ENCODE results near the gene NLRC5. TPM values are rescaled to one million over a fixed set of nuclear protein-coding genes. Genes with fewer than 3 reads are reported as not detected.

The NLRC5 gene
- total and polyA plus RNA-seq, 9 of the 15 experiments (the other 6 are each of a cell fraction or from before 2014, with no cell fraction given) = 0.59 to 0.71 TPM; not detected in 7

- TF ChIP-seq CBX1 (IDR thresholded peaks at IDR 0.05; ENCODE audit: low read depth) (no peak), PCBP1 (IDR thresholded peaks at IDR 0.05; ENCODE audit: low read depth, low read length, poor library complexity, severe bottlenecking) (no peak), MAX (CRISPR knock-in tag; IDR thresholded peaks at IDR 0.05) (no peak), SRSF9 (IDR thresholded peaks at IDR 0.05; ENCODE audit: borderline replicate concordance, low read depth, low read length) (no peak), COPS2 (conservative IDR thresholded peaks at IDR 0.05) (no peak), NONO (IDR thresholded peaks at IDR 0.05; ENCODE audit: low read depth in 2 of 2, low read length in 1 of 2) (peak in 1 of 2 experiments; percentile 67; a peak in 1 of 4 replicates), EWSR1 (IDR thresholded peaks at IDR 0.05; ENCODE audit: borderline replicate concordance, low read depth, partially characterized antibody) (no peak), CBFA2T2 (conservative IDR thresholded peaks at IDR 0.05) (no peak), L3MBTL2 (IDR thresholded peaks at IDR 0.05) (peak; percentile 86), ZNF232 (CRISPR knock-in tag; IDR thresholded peaks at IDR 0.05) (no peak), GTF2E2 (tag; IDR thresholded peaks at IDR 0.05) (no peak), E2F6 (IDR thresholded peaks at IDR 0.05; ENCODE audit: borderline replicate concordance in 1 of 2, extremely low read depth in 1 of 2, insufficient read depth in 1 of 2, insufficient read length in 1 of 2, low read depth in 1 of 2, low read length in 1 of 2, poor library complexity in 1 of 2, severe bottlenecking in 1 of 2) (peak in 1 of 2 experiments; percentile 48), SREBF2 (CRISPR knock-in tag; IDR thresholded peaks at IDR 0.05) (no peak), NR4A1 (CRISPR knock-in tag; IDR thresholded peaks at IDR 0.05) (no peak), NR4A1 (tag; IDR thresholded peaks at IDR 0.05) (no peak), ZNF592 (IDR thresholded peaks at IDR 0.05) (peak; percentile 23; the same call in 1 of the 2 replicates), POLR2G (IDR thresholded peaks at IDR 0.05; ENCODE audit: low read depth, low read length) (peak; percentile 81), THAP12 (CRISPR knock-in tag; IDR thresholded peaks at IDR 0.05) (peak; percentile 23; the same call in 1 of the 2 replicates), SMARCA4 (IDR thresholded peaks at IDR 0.05) (no peak), MEF2D (tag; conservative IDR thresholded peaks at IDR 0.05; ENCODE audit: low read depth) (no peak)
Measured at GRCh38 chr16:57091975-57092785, 102.8 kb downstream of the NLRC5 start, which contains the start of gene CPNE2 (continued).
